HepG2 (cell line): ENCODE results near the gene AP4S1.
"Not testable (repeated sequence)": the region's sequence is repeated elsewhere in the genome, so short reads cannot be mapped to it uniquely, and the experiment has no call there.

Experiments
- CTCF ChIP-seq: sonication (generic); formaldehyde crosslinking; IDR thresholded peaks from 2 replicates; pipeline ENCODE4 v1.5.0; 2020; ENCODE audit warnings: mild to moderate bottlenecking, missing genetic modification reagents, moderate library complexity
- HOXA3 ChIP-seq: sonication (generic); formaldehyde crosslinking; IDR thresholded peaks from 2 replicates; pipeline ENCODE4 v1.5.0; 2020; ENCODE audit warnings: missing genetic modification reagents
- KLF6 ChIP-seq: IDR thresholded peaks from 2 replicates; pipeline ENCODE4 v1.8.0; 2016; ENCODE audit warnings: missing biosample characterization, missing genetic modification reagents
- ZNF776 ChIP-seq: sonication (generic); formaldehyde crosslinking; IDR thresholded peaks from 2 replicates; pipeline ENCODE4 v1.4.0; 2020; ENCODE audit warnings: mild to moderate bottlenecking, missing genetic modification reagents
- ZNF816 ChIP-seq: sonication (generic); formaldehyde crosslinking; IDR thresholded peaks from 2 replicates; pipeline ENCODE4 v1.8.0; 2022; ENCODE audit warnings: missing genetic modification reagents, mild to moderate bottlenecking, borderline replicate concordance
- TF ChIP-seq, protein P1 (sequence below), 2 experiments: IDR thresholded peaks; 2 replicates each; pipeline ENCODE4 v1.6.1; 2011 to 2012; ENCODE audit warnings: low read length in 2 of 2, borderline replicate concordance in 1 of 2, low read depth in 1 of 2, mild to moderate bottlenecking in 1 of 2, moderate library complexity in 1 of 2
- TF ChIP-seq, protein P2 (sequence below): sonication (generic); formaldehyde crosslinking; IDR thresholded peaks from 2 replicates; pipeline ENCODE4 v1.8.1; 2022; ENCODE audit warnings: low read depth, mild to moderate bottlenecking, missing genetic modification reagents
- TF ChIP-seq, protein P3 (sequence below): sonication (generic); formaldehyde crosslinking; IDR thresholded peaks from 2 replicates; pipeline ENCODE4 v1.8.1; 2023; ENCODE audit warnings: missing genetic modification reagents, inconsistent platforms, borderline replicate concordance
- TF ChIP-seq, protein P4 (sequence below): sonication (generic); formaldehyde crosslinking; IDR thresholded peaks from one replicate; pipeline ENCODE4 v1.5.1; 2020; ENCODE audit warnings: mild to moderate bottlenecking, missing genetic modification reagents; ENCODE audit errors: not compliant biosample characterization
- TF ChIP-seq, protein P5 (sequence below): IDR thresholded peaks from 2 replicates; pipeline ENCODE4 v1.6.1; 2012; ENCODE audit warnings: inconsistent platforms

GRCh38 chr14:31004007-31004406 lies 21.4 kb upstream of the AP4S1 start:
- TF ChIP-seq, protein P1, sequence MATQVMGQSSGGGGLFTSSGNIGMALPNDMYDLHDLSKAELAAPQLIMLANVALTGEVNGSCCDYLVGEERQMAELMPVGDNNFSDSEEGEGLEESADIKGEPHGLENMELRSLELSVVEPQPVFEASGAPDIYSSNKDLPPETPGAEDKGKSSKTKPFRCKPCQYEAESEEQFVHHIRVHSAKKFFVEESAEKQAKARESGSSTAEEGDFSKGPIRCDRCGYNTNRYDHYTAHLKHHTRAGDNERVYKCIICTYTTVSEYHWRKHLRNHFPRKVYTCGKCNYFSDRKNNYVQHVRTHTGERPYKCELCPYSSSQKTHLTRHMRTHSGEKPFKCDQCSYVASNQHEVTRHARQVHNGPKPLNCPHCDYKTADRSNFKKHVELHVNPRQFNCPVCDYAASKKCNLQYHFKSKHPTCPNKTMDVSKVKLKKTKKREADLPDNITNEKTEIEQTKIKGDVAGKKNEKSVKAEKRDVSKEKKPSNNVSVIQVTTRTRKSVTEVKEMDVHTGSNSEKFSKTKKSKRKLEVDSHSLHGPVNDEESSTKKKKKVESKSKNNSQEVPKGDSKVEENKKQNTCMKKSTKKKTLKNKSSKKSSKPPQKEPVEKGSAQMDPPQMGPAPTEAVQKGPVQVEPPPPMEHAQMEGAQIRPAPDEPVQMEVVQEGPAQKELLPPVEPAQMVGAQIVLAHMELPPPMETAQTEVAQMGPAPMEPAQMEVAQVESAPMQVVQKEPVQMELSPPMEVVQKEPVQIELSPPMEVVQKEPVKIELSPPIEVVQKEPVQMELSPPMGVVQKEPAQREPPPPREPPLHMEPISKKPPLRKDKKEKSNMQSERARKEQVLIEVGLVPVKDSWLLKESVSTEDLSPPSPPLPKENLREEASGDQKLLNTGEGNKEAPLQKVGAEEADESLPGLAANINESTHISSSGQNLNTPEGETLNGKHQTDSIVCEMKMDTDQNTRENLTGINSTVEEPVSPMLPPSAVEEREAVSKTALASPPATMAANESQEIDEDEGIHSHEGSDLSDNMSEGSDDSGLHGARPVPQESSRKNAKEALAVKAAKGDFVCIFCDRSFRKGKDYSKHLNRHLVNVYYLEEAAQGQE (IDR thresholded peaks at IDR 0.05; ENCODE audit: borderline replicate concordance in 1 of 2, low read depth in 1 of 2, low read length in 2 of 2), result not testable (repeated sequence)
- TF ChIP-seq, protein P2, sequence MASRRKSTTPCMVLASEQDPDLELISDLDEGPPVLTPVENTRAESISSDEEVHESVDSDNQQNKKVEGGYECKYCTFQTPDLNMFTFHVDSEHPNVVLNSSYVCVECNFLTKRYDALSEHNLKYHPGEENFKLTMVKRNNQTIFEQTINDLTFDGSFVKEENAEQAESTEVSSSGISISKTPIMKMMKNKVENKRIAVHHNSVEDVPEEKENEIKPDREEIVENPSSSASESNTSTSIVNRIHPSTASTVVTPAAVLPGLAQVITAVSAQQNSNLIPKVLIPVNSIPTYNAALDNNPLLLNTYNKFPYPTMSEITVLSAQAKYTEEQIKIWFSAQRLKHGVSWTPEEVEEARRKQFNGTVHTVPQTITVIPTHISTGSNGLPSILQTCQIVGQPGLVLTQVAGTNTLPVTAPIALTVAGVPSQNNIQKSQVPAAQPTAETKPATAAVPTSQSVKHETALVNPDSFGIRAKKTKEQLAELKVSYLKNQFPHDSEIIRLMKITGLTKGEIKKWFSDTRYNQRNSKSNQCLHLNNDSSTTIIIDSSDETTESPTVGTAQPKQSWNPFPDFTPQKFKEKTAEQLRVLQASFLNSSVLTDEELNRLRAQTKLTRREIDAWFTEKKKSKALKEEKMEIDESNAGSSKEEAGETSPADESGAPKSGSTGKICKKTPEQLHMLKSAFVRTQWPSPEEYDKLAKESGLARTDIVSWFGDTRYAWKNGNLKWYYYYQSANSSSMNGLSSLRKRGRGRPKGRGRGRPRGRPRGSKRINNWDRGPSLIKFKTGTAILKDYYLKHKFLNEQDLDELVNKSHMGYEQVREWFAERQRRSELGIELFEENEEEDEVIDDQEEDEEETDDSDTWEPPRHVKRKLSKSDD (CRISPR knock-in tag), result not testable (repeated sequence)
- not testable (repeated sequence) for TF ChIP-seq ZNF776; ZNF816; HOXA3; CTCF (CRISPR knock-in tag); KLF6 (CRISPR knock-in tag)
- TF ChIP-seq, protein P3, sequence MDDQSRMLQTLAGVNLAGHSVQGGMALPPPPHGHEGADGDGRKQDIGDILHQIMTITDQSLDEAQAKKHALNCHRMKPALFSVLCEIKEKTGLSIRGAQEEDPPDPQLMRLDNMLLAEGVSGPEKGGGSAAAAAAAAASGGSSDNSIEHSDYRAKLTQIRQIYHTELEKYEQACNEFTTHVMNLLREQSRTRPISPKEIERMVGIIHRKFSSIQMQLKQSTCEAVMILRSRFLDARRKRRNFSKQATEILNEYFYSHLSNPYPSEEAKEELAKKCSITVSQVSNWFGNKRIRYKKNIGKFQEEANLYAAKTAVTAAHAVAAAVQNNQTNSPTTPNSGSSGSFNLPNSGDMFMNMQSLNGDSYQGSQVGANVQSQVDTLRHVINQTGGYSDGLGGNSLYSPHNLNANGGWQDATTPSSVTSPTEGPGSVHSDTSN (CRISPR knock-in tag), result not testable (repeated sequence)
- TF ChIP-seq, protein P4, sequence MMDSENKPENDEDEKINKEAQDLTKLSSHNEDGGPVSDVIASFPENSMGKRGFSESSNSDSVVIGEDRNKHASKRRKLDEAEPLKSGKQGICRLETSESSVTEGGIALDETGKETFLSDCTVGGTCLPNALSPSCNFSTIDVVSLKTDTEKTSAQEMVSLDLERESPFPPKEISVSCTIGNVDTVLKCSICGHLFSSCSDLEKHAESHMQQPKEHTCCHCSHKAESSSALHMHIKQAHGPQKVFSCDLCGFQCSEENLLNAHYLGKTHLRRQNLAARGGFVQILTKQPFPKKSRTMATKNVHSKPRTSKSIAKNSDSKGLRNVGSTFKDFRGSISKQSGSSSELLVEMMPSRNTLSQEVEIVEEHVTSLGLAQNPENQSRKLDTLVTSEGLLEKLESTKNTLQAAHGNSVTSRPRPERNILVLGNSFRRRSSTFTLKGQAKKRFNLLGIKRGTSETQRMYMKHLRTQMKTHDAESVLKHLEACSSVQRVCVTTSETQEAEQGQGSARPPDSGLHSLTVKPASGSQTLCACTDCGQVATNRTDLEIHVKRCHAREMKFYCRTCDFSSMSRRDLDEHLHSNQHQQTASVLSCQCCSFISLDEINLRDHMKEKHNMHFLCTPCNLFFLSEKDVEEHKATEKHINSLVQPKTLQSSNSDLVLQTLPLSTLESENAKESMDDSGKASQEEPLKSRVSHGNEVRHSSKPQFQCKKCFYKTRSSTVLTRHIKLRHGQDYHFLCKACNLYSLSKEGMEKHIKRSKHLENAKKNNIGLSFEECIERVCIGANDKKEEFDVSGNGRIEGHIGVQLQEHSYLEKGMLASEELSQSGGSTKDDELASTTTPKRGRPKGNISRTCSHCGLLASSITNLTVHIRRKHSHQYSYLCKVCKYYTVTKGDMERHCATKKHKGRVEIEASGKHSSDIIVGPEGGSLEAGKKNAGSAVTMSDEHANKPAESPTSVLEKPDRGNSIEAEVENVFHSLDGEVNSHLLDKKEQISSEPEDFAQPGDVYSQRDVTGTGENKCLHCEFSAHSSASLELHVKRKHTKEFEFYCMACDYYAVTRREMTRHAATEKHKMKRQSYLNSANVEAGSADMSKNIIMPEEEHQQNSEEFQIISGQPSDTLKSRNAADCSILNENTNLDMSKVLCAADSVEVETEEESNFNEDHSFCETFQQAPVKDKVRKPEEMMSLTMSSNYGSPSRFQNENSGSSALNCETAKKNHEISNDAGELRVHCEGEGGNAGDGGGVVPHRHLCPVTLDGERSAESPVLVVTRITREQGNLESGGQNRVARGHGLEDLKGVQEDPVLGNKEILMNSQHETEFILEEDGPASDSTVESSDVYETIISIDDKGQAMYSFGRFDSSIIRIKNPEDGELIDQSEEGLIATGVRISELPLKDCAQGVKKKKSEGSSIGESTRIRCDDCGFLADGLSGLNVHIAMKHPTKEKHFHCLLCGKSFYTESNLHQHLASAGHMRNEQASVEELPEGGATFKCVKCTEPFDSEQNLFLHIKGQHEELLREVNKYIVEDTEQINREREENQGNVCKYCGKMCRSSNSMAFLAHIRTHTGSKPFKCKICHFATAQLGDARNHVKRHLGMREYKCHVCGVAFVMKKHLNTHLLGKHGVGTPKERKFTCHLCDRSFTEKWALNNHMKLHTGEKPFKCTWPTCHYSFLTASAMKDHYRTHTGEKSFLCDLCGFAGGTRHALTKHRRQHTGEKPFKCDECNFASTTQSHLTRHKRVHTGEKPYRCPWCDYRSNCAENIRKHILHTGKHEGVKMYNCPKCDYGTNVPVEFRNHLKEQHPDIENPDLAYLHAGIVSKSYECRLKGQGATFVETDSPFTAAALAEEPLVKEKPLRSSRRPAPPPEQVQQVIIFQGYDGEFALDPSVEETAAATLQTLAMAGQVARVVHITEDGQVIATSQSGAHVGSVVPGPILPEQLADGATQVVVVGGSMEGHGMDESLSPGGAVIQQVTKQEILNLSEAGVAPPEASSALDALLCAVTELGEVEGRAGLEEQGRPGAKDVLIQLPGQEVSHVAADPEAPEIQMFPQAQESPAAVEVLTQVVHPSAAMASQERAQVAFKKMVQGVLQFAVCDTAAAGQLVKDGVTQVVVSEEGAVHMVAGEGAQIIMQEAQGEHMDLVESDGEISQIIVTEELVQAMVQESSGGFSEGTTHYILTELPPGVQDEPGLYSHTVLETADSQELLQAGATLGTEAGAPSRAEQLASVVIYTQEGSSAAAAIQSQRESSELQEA (CRISPR knock-in tag), result not testable (repeated sequence)
- TF ChIP-seq, protein P5, sequence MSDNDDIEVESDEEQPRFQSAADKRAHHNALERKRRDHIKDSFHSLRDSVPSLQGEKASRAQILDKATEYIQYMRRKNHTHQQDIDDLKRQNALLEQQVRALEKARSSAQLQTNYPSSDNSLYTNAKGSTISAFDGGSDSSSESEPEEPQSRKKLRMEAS, result not testable (repeated sequence)
